Measurements from ENCODE around the gene HOXC11.
A peak's percentile ranks its signal among the peaks of the same experiment; 100 is the strongest.

DNA sequence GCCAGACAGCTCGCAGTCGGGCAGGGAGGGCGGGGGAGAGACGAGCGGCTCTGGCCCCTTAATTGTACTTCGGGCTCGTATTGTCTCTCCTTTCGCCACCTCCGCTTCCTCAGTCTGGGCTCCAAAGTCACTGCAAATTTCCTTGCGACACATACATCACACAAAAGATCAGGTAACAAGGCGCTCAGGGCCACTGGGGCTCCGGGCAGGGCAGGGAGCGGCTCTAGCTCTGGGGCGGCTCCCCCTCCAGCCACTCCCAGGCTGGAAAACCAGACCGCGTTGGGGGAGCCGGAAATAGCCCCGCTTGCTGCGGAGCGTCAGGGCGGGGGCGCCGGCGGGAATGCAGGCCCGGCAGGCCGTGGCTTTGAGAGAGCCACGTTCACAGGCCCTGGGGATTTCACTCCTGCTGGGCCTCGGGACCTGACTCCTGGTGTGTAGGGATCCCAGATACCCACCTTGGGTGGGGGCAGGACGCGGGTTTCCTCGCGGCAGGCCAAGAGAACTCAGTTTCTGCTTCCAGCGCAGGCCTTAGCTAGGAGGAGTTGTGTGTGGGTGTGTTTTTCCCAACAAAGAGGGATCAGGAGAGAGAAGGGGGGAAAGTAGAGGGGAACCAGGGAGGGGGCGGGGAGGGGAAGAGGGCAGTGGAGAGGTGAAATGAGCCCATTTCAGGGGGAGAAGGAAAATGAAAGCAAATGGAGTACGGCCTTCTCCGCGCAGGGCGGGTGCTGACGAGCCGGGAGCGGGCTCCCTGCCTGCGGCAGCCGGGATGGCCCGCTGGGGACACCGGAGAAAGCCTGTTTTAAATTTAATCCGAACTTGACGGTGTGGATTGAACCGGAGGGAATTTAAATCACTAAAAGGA lies 22.7 kb downstream of the HOXC11 start:
- TF ChIP-seq, protein P1, sequence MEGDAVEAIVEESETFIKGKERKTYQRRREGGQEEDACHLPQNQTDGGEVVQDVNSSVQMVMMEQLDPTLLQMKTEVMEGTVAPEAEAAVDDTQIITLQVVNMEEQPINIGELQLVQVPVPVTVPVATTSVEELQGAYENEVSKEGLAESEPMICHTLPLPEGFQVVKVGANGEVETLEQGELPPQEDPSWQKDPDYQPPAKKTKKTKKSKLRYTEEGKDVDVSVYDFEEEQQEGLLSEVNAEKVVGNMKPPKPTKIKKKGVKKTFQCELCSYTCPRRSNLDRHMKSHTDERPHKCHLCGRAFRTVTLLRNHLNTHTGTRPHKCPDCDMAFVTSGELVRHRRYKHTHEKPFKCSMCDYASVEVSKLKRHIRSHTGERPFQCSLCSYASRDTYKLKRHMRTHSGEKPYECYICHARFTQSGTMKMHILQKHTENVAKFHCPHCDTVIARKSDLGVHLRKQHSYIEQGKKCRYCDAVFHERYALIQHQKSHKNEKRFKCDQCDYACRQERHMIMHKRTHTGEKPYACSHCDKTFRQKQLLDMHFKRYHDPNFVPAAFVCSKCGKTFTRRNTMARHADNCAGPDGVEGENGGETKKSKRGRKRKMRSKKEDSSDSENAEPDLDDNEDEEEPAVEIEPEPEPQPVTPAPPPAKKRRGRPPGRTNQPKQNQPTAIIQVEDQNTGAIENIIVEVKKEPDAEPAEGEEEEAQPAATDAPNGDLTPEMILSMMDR (IDR thresholded peaks at IDR 0.05) = no peak
- TF ChIP-seq POLR2A (IDR thresholded peaks at IDR 0.05) = peak in 1 of 2 donors; percentile 11
